K562 (cell line): ENCODE data around the gene SND1. TPM values are rescaled to one million over a fixed set of nuclear protein-coding genes. Genes with fewer than 3 reads are reported as not detected.

Experiments used
- ATAC-seq: fragments of 200-7000 bp; cut with Tn5 transposase; 3 replicates; pipeline ENCODE4 v1.9.1; 2020; ENCODE audit warnings: moderate library complexity
- BruUV-seq: library from RNA; stranded (reverse); fragments of 400-500 nt; replicated peaks from 2 replicates; lab custom pipeline; 2021; lab: Mats Ljungman, UMichigan
- CTCF ChIA-PET: fragments of 300-600 bp; formaldehyde crosslinking; extraction: SDS; loops from one replicate; lab custom pipeline; 2021; ENCODE audit warnings: low intra/inter-chr PET ratio; lab: Yijun Ruan, JAX
- POLR2A ChIA-PET: fragments of 300-600, 350-650 bp; sonication (Branson Sonifier 250); formaldehyde crosslinking; extraction: SDS; loops from one replicate; lab custom pipeline; 2021; ENCODE audit warnings: antibody characterized with exemption, inconsistent platforms; lab: Yijun Ruan, JAX
- DNase-seq, 4 experiments: peaks; one replicate each; pipeline versions ENCODE4 v3.0.0 to v3.0.0-alpha.2; 2011 to 2018; ENCODE audit warnings: low spot score in 3 of 4, mixed read lengths in 3 of 4; ENCODE audit errors: extremely low read depth in 1 of 4
- FAIRE-seq: peaks from 2 replicates; lab custom pipeline; 2011; peaks lifted over from hg19 to GRCh38; lab: Jason Lieb, UNC
- H2AFZ ChIP-seq: 2 replicates; pipeline ENCODE4 v1.6.0; 2011; ENCODE audit warnings: low read depth, low read length, control low read depth, inconsistent platforms
- H3K27ac ChIP-seq: fragments of 200-600 bp; 3 replicates; pipeline ENCODE4 v1.8.0; 2011; ENCODE audit warnings: low read depth, mild to moderate bottlenecking, control low read depth, inconsistent platforms, low read length, moderate library complexity, mixed read lengths; ENCODE audit errors: extremely low read depth
- H3K27me3 ChIP-seq, 2 experiments: fragments of 300-600 bp in 1 of 2; 2 replicates in 1 of 2; 3 replicates in 1 of 2; pipeline versions ENCODE4 v1.6.0 to v1.8.0; 2011; ENCODE audit warnings: inconsistent platforms in 2 of 2, low read length in 2 of 2, mild to moderate bottlenecking in 1 of 2, mixed read lengths in 1 of 2, moderate library complexity in 1 of 2; ENCODE audit not compliant: control insufficient read depth in 2 of 2, insufficient read depth in 2 of 2
- H3K36me3 ChIP-seq: fragments of 300-600 bp; 3 replicates; pipeline ENCODE4 v1.8.0; 2011; ENCODE audit warnings: mild to moderate bottlenecking, low read length, inconsistent platforms; ENCODE audit not compliant: control insufficient read depth, insufficient read depth
- H3K4me1 ChIP-seq, 2 experiments: fragments of 200-600 bp in 1 of 2; replicated peaks in 1 of 2; 2 replicates in 1 of 2; 3 replicates in 1 of 2; pipeline versions ENCODE4 v1.5.1 to v1.8.0; 2011; ENCODE audit warnings: inconsistent platforms in 2 of 2, low read length in 2 of 2, mild to moderate bottlenecking in 1 of 2, mixed read lengths in 1 of 2, moderate library complexity in 1 of 2; ENCODE audit not compliant: control insufficient read depth in 2 of 2, insufficient read depth in 2 of 2
- H3K4me2 ChIP-seq: 2 replicates; pipeline ENCODE4 v1.6.1; 2011; ENCODE audit warnings: low read length, control low read depth, inconsistent platforms, mixed read lengths; ENCODE audit not compliant: insufficient read depth
- H3K4me3 ChIP-seq: fragments of 200-600 bp; sonication (generic), shearing (Covaris generic); 2 replicates; pipeline ENCODE4 v1.5.1; 2016; ENCODE audit warnings: control low read depth, inconsistent platforms
- H3K79me2 ChIP-seq: fragments of 200-600 bp; 3 replicates; pipeline ENCODE4 v1.8.0; 2011; ENCODE audit warnings: low read length, inconsistent platforms; ENCODE audit not compliant: control insufficient read depth, insufficient read depth
- H3K9ac ChIP-seq, 2 experiments: 2 replicates each; pipeline versions ENCODE4 v1.6.0 to v1.6.1; 2011; ENCODE audit warnings: low read depth in 2 of 2, low read length in 2 of 2, control low read depth in 1 of 2, inconsistent platforms in 1 of 2, mild to moderate bottlenecking in 1 of 2, mixed read lengths in 1 of 2; ENCODE audit not compliant: insufficient read depth in 1 of 2
- H3K9me1 ChIP-seq: one replicate; pipeline ENCODE4 v1.6.0; 2011; ENCODE audit warnings: inconsistent platforms, mild to moderate bottlenecking, low read length, moderate library complexity; ENCODE audit not compliant: control insufficient read depth, insufficient read depth
- H3K9me3 ChIP-seq: replicated peaks from 2 replicates; pipeline ENCODE4 v1.5.1; 2011; ENCODE audit warnings: low read depth, low read length, inconsistent platforms; ENCODE audit not compliant: control insufficient read depth, insufficient read depth
- H4K20me1 ChIP-seq: replicated peaks from 2 replicates; pipeline ENCODE4 v1.6.1; 2011; ENCODE audit warnings: low read length, inconsistent platforms, mixed read lengths; ENCODE audit not compliant: control insufficient read depth, insufficient read depth
- ZNF224 ChIP-seq: sonication (generic); formaldehyde crosslinking; IDR thresholded peaks from 2 replicates; pipeline ENCODE4 v1.8.0; 2022; ENCODE audit warnings: mild to moderate bottlenecking, missing genetic modification reagents
- ZNF253 ChIP-seq: fragments of 250-450 bp; sonication (Bioruptor Pico); conservative IDR thresholded peaks from 2 replicates; pipeline ENCODE4 v1.6.1; 2021; ENCODE audit warnings: mild to moderate bottlenecking
- WGBS: fragments of 100-300 bp; shearing (Covaris generic); methylation state at CpG from one replicate; pipeline ENCODE4 v1.1.6; 2016; ENCODE audit warnings: low coverage, mixed read lengths; ENCODE audit not compliant: insufficient coverage; ENCODE audit errors: missing lambda C conversion rate; 5-methylcytosine and 5-hydroxymethylcytosine counted together
- in situ Hi-C: fragments of 300-500 bp; cut with MboI; formaldehyde crosslinking; loops from 4 replicates; pipeline ENCODE4 v1.15.0; 2018; ENCODE audit warnings: inconsistent platforms, mixed read lengths
- intact Hi-C: fragments of 100-400 bp; cut with micrococcal nuclease; formaldehyde crosslinking; loops from 2 replicates; pipeline ENCODE4 v1.14.2; 2022
- polyA plus RNA-seq, 8 experiments: library from polyadenylated mRNA; depleted of rRNA in 4 of 8; stranded (reverse) in 5 of 8; unstranded in 3 of 8; fragments of >200 nt; fragmentation: Nextera tagmentation in 2 of 8; fragmentation: Illumina TruSeq in 1 of 8; extraction: Ambion mirVana in 2 of 8; extraction: Trizol in 1 of 8; gene quantifications; 2 replicates each; pipeline versions ENCODE4 v1.2.1 to v1.2.3, GENCODE V29; 2011 to 2014; ENCODE audit warnings: inconsistent platforms in 1 of 8, missing spikeins in 1 of 8
- total RNA-seq, 7 experiments: library from RNA; depleted of rRNA in 6 of 7; stranded (reverse); fragments of >200 nt in 6 of 7; fragmentation: Illumina TruSeq in 2 of 7; extraction: Trizol in 2 of 7; gene quantifications; 2 replicates each; pipeline versions ENCODE4 v1.2.1 to v1.2.3, GENCODE V29; 2011 to 2021; ENCODE audit warnings: low replicate concordance in 1 of 7
- TF ChIP-seq, protein P1 (sequence below): sonication (generic); formaldehyde crosslinking; IDR thresholded peaks from 2 replicates; pipeline ENCODE4 v1.9.0; 2022; ENCODE audit warnings: mild to moderate bottlenecking, missing genetic modification reagents
- TF ChIP-seq, protein P2 (sequence below), 2 experiments: IDR thresholded peaks; 2 replicates each; pipeline ENCODE4 v1.6.1; 2012; ENCODE audit warnings: improper control_type of control experiment in 2 of 2, low read depth in 2 of 2, low read length in 2 of 2, borderline replicate concordance in 1 of 2
- TF ChIP-seq, protein P3 (sequence below): sonication (generic); formaldehyde crosslinking; IDR thresholded peaks from 2 replicates; pipeline ENCODE4 v1.8.0; 2022; ENCODE audit warnings: mild to moderate bottlenecking, missing genetic modification reagents

Gene SND1
- total and polyA plus RNA-seq, 9 of the 15 experiments (the other 6 are each of a cell fraction or from before 2014, with no cell fraction given) = 46.5 to 307 (median 191) TPM

DNA sequence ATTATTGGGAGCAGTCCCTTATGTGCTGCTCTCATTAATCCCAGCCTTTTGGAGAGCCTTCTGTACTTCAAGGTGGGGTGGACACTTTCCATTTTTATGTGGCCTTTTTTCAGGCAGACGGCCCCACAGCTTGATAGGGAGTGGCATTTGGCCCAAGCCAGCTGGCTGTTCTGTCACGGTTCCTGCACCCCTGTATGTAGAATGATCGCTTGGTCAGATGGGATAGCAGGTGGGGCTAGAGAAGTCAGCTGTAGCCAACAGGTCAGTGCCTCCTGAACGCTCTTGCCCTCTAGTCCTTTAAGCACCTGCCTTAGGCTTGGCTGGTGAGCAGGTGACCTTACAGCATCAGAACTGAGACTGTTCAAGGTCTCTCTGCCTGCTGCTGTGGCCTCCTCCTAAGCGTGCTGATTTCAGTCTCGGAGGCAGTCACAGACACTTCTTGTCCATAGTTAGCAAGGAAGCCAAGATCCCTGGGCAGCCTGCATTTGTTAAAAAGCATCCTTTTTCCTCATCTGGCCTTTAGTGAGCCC, 283.9 kb downstream of the SND1 start:
- Histone ChIP-seq H3K9me1 (no peaks in the 10 kb centered on the region), H3K4me1 (no peaks in the 10 kb centered on the region), H3K9ac (no peak overlapping the region), H3K79me2 (no peaks in the 10 kb centered on the region), H3K36me3 (peaks cover 87% of the 10 kb centered on the region), H3K27me3 (no peaks in the 10 kb centered on the region), H3K4me2 (no peak overlapping the region), H3K4me3 (no peak overlapping the region), H4K20me1 (no peaks in the 10 kb centered on the region; the same call in 1 of the 2 replicates), H3K27ac (no peak overlapping the region), H3K9me3 (no peaks in the 10 kb centered on the region), H2AFZ (no peak overlapping the region)
- TF ChIP-seq ZNF224 (CRISPR knock-in tag) = no peak
- TF ChIP-seq, protein P1, sequence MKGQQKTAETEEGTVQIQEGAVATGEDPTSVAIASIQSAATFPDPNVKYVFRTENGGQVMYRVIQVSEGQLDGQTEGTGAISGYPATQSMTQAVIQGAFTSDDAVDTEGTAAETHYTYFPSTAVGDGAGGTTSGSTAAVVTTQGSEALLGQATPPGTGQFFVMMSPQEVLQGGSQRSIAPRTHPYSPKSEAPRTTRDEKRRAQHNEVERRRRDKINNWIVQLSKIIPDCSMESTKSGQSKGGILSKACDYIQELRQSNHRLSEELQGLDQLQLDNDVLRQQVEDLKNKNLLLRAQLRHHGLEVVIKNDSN (CRISPR knock-in tag) = 0 out of 2 replicates have a peak, but pooled peaks have one; percentile 19
- TF ChIP-seq ZNF253 = no peak
- TF ChIP-seq, protein P2, sequence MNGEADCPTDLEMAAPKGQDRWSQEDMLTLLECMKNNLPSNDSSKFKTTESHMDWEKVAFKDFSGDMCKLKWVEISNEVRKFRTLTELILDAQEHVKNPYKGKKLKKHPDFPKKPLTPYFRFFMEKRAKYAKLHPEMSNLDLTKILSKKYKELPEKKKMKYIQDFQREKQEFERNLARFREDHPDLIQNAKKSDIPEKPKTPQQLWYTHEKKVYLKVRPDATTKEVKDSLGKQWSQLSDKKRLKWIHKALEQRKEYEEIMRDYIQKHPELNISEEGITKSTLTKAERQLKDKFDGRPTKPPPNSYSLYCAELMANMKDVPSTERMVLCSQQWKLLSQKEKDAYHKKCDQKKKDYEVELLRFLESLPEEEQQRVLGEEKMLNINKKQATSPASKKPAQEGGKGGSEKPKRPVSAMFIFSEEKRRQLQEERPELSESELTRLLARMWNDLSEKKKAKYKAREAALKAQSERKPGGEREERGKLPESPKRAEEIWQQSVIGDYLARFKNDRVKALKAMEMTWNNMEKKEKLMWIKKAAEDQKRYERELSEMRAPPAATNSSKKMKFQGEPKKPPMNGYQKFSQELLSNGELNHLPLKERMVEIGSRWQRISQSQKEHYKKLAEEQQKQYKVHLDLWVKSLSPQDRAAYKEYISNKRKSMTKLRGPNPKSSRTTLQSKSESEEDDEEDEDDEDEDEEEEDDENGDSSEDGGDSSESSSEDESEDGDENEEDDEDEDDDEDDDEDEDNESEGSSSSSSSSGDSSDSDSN (IDR thresholded peaks at IDR 0.05; ENCODE audit: borderline replicate concordance in 1 of 2, low read depth in 2 of 2, low read length in 2 of 2) = no peak
- TF ChIP-seq, protein P3, sequence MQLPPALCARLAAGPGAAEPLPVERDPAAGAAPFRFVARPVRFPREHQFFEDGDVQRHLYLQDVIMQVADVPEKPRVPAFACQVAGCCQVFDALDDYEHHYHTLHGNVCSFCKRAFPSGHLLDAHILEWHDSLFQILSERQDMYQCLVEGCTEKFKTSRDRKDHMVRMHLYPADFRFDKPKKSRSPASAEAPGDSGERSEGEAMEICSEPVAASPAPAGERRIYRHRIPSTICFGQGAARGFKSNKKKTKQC = 0 out of 2 replicates have a peak, but pooled peaks have one; percentile 27
- ATAC-seq (no peak; the same call in 2 of the 3 replicates), FAIRE-seq (no peak), DNase-seq (no peak)
- in situ Hi-C loops = no loop called here
- ChIA-PET CTCF (no interaction called here), POLR2A (interaction anchor here (0.7 to 1.2 kb wide), 2 partner anchors 26 to 27 kb away, joined by 3 read pairs; no protein-coding TSS in a partner anchor)
- intact Hi-C loops = no loop called here
- no TSS peak for BruUV-seq
- 84% methylated on average over 6 of the region's 6 CpGs for WGBS
